SH-SY5Y (cell line): ENCODE measurements around the gene ATF6.

Experiments
- GATA2 ChIP-seq: IDR thresholded peaks from 2 replicates; pipeline ENCODE4 v1.6.1; 2011; ENCODE audit warnings: mild to moderate bottlenecking, low read depth, low read length
- GATA3 ChIP-seq: IDR thresholded peaks from 2 replicates; pipeline ENCODE4 v1.6.1; 2011; ENCODE audit warnings: low read depth, mild to moderate bottlenecking, low read length, moderate library complexity

- no peak for TF ChIP-seq GATA3
- TF ChIP-seq GATA2: no peak
Measured at GRCh38 chr1:161848676-161849075, 82.6 kb downstream of the ATF6 start.
